ENCODE measurements around the gene ANGPTL7.

Gene ANGPTL7

GRCh38 chr1:11188858-11189451, at the start of gene ANGPTL7:
TSS of gene ANGPTL7 (plus strand) at chr1:11189355. CDS start at chr1:11189580, 225 bp downstream.
- no peak within 1 kb of the TSS for H3K4me3 ChIP-seq (ENCODE audit: control insufficient read depth, low read depth, low read length)
- no peak for TF ChIP-seq CTCF (IDR thresholded peaks at IDR 0.05; ENCODE audit: control insufficient read depth, insufficient read depth, low read depth, low read length, missing control alignments)
- DNase-seq (ENCODE audit: low read depth), result no peak

GRCh38 chr1:11142618-11143391, 46.4 kb upstream of the ANGPTL7 start:
- DNase-seq (ENCODE audit: low read depth), result no peak
- no peak overlapping the region for H3K4me3 ChIP-seq (ENCODE audit: control insufficient read depth, low read depth, low read length)
- no peak for TF ChIP-seq CTCF (IDR thresholded peaks at IDR 0.05; ENCODE audit: control insufficient read depth, insufficient read depth, low read depth, low read length, missing control alignments)

GRCh38 chr1:11143401-11143800, 45.8 kb upstream of the ANGPTL7 start:
- no peak for TF ChIP-seq CTCF (IDR thresholded peaks at IDR 0.05; ENCODE audit: control insufficient read depth, insufficient read depth, low read depth, low read length, missing control alignments)
- H3K4me3 ChIP-seq (ENCODE audit: control insufficient read depth, low read depth, low read length), result no peak overlapping the region
- no peak for DNase-seq (ENCODE audit: low read depth)

GRCh38 chr1:11143907-11144306, 45.2 kb upstream of the ANGPTL7 start:
- no peak for DNase-seq (ENCODE audit: low read depth)
- no peak for TF ChIP-seq CTCF (IDR thresholded peaks at IDR 0.05; ENCODE audit: control insufficient read depth, insufficient read depth, low read depth, low read length, missing control alignments)
- H3K4me3 ChIP-seq (ENCODE audit: control insufficient read depth, low read depth, low read length), result no peak overlapping the region

- H3K4me3 ChIP-seq (ENCODE audit: control insufficient read depth, low read depth, low read length), result no peak overlapping the region
- DNase-seq (ENCODE audit: low read depth), result no peak
- no peak for TF ChIP-seq CTCF (IDR thresholded peaks at IDR 0.05; ENCODE audit: control insufficient read depth, insufficient read depth, low read depth, low read length, missing control alignments)
These were observed 44.4 kb upstream of the ANGPTL7 start for GRCh38 chr1:11144570-11145256.

- H3K4me3 ChIP-seq (ENCODE audit: control insufficient read depth, low read depth, low read length), result no peak overlapping the region
- no peak for DNase-seq (ENCODE audit: low read depth)
- no peak for TF ChIP-seq CTCF (IDR thresholded peaks at IDR 0.05; ENCODE audit: control insufficient read depth, insufficient read depth, low read depth, low read length, missing control alignments)
These were observed 43.4 kb upstream of the ANGPTL7 start for GRCh38 chr1:11145741-11146140.
